D721Med (cell line): ENCODE data around the gene TLCD4.
"Not testable (repeated sequence)": the region's sequence is repeated elsewhere in the genome, so short reads cannot be mapped to it uniquely, and the experiment has no call there.

Experiments
- DNase-seq: peaks from one replicate; pipeline ENCODE4 v3.0.0; 2011; ENCODE audit warnings: low spot score; ENCODE audit not compliant: insufficient read length
- FAIRE-seq: peaks from 2 replicates; lab custom pipeline; 2011; peaks lifted over from hg19 to GRCh38; lab: Jason Lieb, UNC
- CTCF ChIP-seq: IDR thresholded peaks from 2 replicates; pipeline ENCODE4 v1.5.1; 2012; ENCODE audit warnings: mild to moderate bottlenecking, control low read depth; ENCODE audit not compliant: insufficient read depth; ENCODE audit errors: missing control alignments

TLCD4 gene

GRCh38 chr1:95085376-95085775 is 31.8 kb upstream of the TLCD4 start:
- TF ChIP-seq CTCF, result no peak
- no peak for DNase-seq
- FAIRE-seq, result no peak

GRCh38 chr1:95086949-95087533 is 30.1 kb upstream of the TLCD4 start:
- no peak for FAIRE-seq
- no peak for DNase-seq
- no peak for TF ChIP-seq CTCF

GRCh38 chr1:95088303-95088702 is 28.9 kb upstream of the TLCD4 start:
- no peak for DNase-seq
- no peak for FAIRE-seq
- TF ChIP-seq CTCF, result no peak

- FAIRE-seq, result no peak
- no peak for TF ChIP-seq CTCF
Observed at GRCh38 chr1:95089650-95090287, 27.4 kb upstream of the TLCD4 start.

GRCh38 chr1:95091290-95091689 is 25.9 kb upstream of the TLCD4 start:
- DNase-seq, FAIRE-seq: not testable (repeated sequence)

More at GRCh38 chr1:95089650-95090287, 27.4 kb upstream of the TLCD4 start:
- DNase-seq, result no peak

- DNase-seq, FAIRE-seq: not testable (repeated sequence)
Observed at GRCh38 chr1:95092891-95093290, 24.3 kb upstream of the TLCD4 start.

- no peak for TF ChIP-seq CTCF
- DNase-seq (no peak), FAIRE-seq (no peak)
Observed at GRCh38 chr1:95093296-95093695, 23.9 kb upstream of the TLCD4 start.

GRCh38 chr1:95094923-95095322 is 22.2 kb upstream of the TLCD4 start:
- TF ChIP-seq CTCF, result no peak
- no peak for DNase-seq
- no peak for FAIRE-seq
